Esophagus squamous epithelium (tissue), 5 donors: ENCODE results near the gene HMGN3. TPM values are rescaled to one million over a fixed set of nuclear protein-coding genes. Genes with fewer than 3 reads are reported as not detected.

ENCODE experiments used
- DNase-seq: peaks from one replicate; lab custom pipeline; 2025; lab: John Stamatoyannopoulos, UW
- H3K27ac ChIP-seq, 4 donors: fragments of 200-600 bp; sonication (generic); one replicate each; pipeline ENCODE4 v1.5.1; 2016 to 2019; ENCODE audit warnings: mild to moderate bottlenecking in 1 of 4
- H3K27me3 ChIP-seq, 4 donors: fragments of 200-600 bp; sonication (generic); 1 replicate in 3 of 4; 2 replicates in 1 of 4; pipeline versions ENCODE4 v1.5.1 to v1.6.0; 2017 to 2021; ENCODE audit warnings: antibody characterized with exemption in 1 of 4
- H3K36me3 ChIP-seq, 3 donors: fragments of 200-600 bp; sonication (generic); one replicate each; pipeline ENCODE4 v1.5.1; 2016 to 2019
- H3K4me1 ChIP-seq, 3 donors: fragments of 200-600 bp; sonication (generic); one replicate each; pipeline ENCODE4 v1.5.1; 2017 to 2019
- H3K4me3 ChIP-seq, 4 donors: fragments of 200-600 bp; sonication (generic); 1 replicate in 3 of 4; 2 replicates in 1 of 4; pipeline ENCODE4 v1.5.1; 2016 to 2019; ENCODE audit warnings: mild to moderate bottlenecking in 2 of 4, moderate library complexity in 1 of 4
- H3K9me3 ChIP-seq, 3 donors: fragments of 200-600 bp; sonication (generic); one replicate each; pipeline ENCODE4 v1.5.1; 2016 to 2019
- CTCF ChIP-seq, 6 experiments: fragments of 450-650 bp in 4 of 6; fragments of 200-600 bp in 2 of 6; sonication (generic) in 2 of 6; IDR thresholded peaks; one replicate each; pipeline ENCODE4 v1.5.1; 2016 to 2019; ENCODE audit warnings: antibody characterized with exemption in 6 of 6, mild to moderate bottlenecking in 4 of 6, moderate library complexity in 4 of 6
- POLR2A ChIP-seq, 4 donors: fragments of 450-650 bp; IDR thresholded peaks; one replicate each; pipeline ENCODE4 v1.6.1; 2017; ENCODE audit warnings: antibody characterized with exemption in 4 of 4, mild to moderate bottlenecking in 4 of 4, moderate library complexity in 3 of 4
- WGBS, 2 donors: methylation state at CpG; one replicate each; pipeline ENCODE4 v1.1.5; 2018; 5-methylcytosine and 5-hydroxymethylcytosine counted together
- intact Hi-C: fragments of 100-400 bp; cut with DNase I; formaldehyde crosslinking; loops from one replicate; pipeline ENCODE4 v1.15.0; 2022
- total RNA-seq, 4 donors: library from RNA; depleted of rRNA; stranded (reverse); fragments of >200 nt; gene quantifications; one replicate each; pipeline ENCODE4 v1.1.0, GENCODE V29; 2016
- donor health status: DM: yes; HTN: yes; CAD: no.

Gene HMGN3
- total RNA-seq, 4 donors from 2014 or later = 49.3 to 68.5 (median 55.2) TPM

GRCh38 chr6:79186564-79186963 lies 47.9 kb downstream of the HMGN3 start:
- Histone ChIP-seq H3K27me3 (no peaks in the 10 kb centered on the region), H3K4me3 (no peak overlapping the region), H3K4me1 (peaks cover 0 to 15% (median 3%) of the 10 kb centered on the region in 3 donors), H3K9me3 (peaks cover 0 to 6% (median 0%) of the 10 kb centered on the region in 3 donors), H3K27ac (no peak overlapping the region), H3K36me3 (no peaks in the 10 kb centered on the region)
- WGBS, 2 donors = 49 to 67% methylated on average over 4 to 5 of the region's 5 CpGs
- TF ChIP-seq CTCF (IDR thresholded peaks at IDR 0.05) (no peak), POLR2A (IDR thresholded peaks at IDR 0.05) (no peak)
- DNase-seq = no peak
- intact Hi-C loops = no loop called here

- Histone ChIP-seq H3K27me3 (no peaks in the 10 kb centered on the region), H3K4me1 (peaks cover 0 to 25% (median 3%) of the 10 kb centered on the region in 3 donors), H3K9me3 (no peaks in the 10 kb centered on the region), H3K4me3 (no peak overlapping the region), H3K36me3 (no peaks in the 10 kb centered on the region), H3K27ac (no peak overlapping the region)
- intact Hi-C loops = no loop called here
- TF ChIP-seq CTCF (IDR thresholded peaks at IDR 0.05) = no peak
- TF ChIP-seq POLR2A (IDR thresholded peaks at IDR 0.05) = no peak
- WGBS, 2 donors = 83 to 87% methylated on average over 3 of the region's 3 CpGs
- DNase-seq = no peak
These were observed 49.8 kb downstream of the HMGN3 start for GRCh38 chr6:79184641-79185040.

GRCh38 chr6:79184086-79184485 lies 50.4 kb downstream of the HMGN3 start:
- intact Hi-C loops = no loop called here
- Histone ChIP-seq H3K9me3 (no peaks in the 10 kb centered on the region), H3K36me3 (no peaks in the 10 kb centered on the region), H3K4me3 (no peak overlapping the region), H3K27me3 (no peaks in the 10 kb centered on the region), H3K27ac (no peak overlapping the region), H3K4me1 (peaks cover 0 to 24% (median 3%) of the 10 kb centered on the region in 3 donors)
- TF ChIP-seq POLR2A (IDR thresholded peaks at IDR 0.05) = no peak
- no peak for TF ChIP-seq CTCF (IDR thresholded peaks at IDR 0.05)
- DNase-seq = no peak
- WGBS, 2 donors = 50 to 52% methylated on average over 2 of the region's 2 CpGs

GRCh38 chr6:79180052-79180451 lies 54.4 kb downstream of the HMGN3 start:
- intact Hi-C loops = no loop called here
- TF ChIP-seq CTCF (IDR thresholded peaks at IDR 0.05) (no peak), POLR2A (IDR thresholded peaks at IDR 0.05) (no peak)
- Histone ChIP-seq H3K9me3 (peaks cover 0 to 4% (median 0%) of the 10 kb centered on the region in 3 donors), H3K36me3 (no peaks in the 10 kb centered on the region), H3K4me3 (no peak overlapping the region), H3K4me1 (peaks cover 0 to 18% (median 0%) of the 10 kb centered on the region in 3 donors), H3K27me3 (no peaks in the 10 kb centered on the region), H3K27ac (no peak overlapping the region)
- DNase-seq = no peak
- WGBS, 2 donors = 39 to 42% methylated on average over 2 of the region's 2 CpGs

GRCh38 chr6:79173378-79173777 lies 61.1 kb downstream of the HMGN3 start:
- Histone ChIP-seq H3K9me3 (peaks cover 0 to 4% (median 0%) of the 10 kb centered on the region in 3 donors), H3K36me3 (no peaks in the 10 kb centered on the region), H3K4me3 (no peak overlapping the region), H3K4me1 (peaks cover 0 to 12% (median 2%) of the 10 kb centered on the region in 3 donors), H3K27ac (no peak overlapping the region), H3K27me3 (no peaks in the 10 kb centered on the region)
- no peak for DNase-seq
- intact Hi-C loops = no loop called here
- no peak for TF ChIP-seq POLR2A (IDR thresholded peaks at IDR 0.05)
- TF ChIP-seq CTCF (IDR thresholded peaks at IDR 0.05) = no peak
